GM12801 (cell line): Measurements from ENCODE around the gene ROCK2.

Source experiments
- CTCF ChIP-seq: IDR thresholded peaks from one replicate; pipeline ENCODE4 v1.5.1; 2011; ENCODE audit warnings: control low read depth; ENCODE audit not compliant: insufficient read length; ENCODE audit errors: extremely low read depth

ROCK2 gene

GRCh38 chr2:11234309-11234708 lies 110.1 kb downstream of the ROCK2 start:
- TF ChIP-seq CTCF: no peak

- TF ChIP-seq CTCF: no peak
These were observed 115.7 kb downstream of the ROCK2 start for GRCh38 chr2:11228692-11229091.

- TF ChIP-seq CTCF: no peak
These were observed 116.8 kb downstream of the ROCK2 start for GRCh38 chr2:11227595-11227994.

- TF ChIP-seq CTCF: no peak
These were observed 119.5 kb downstream of the ROCK2 start for GRCh38 chr2:11224887-11225286.

DNA sequence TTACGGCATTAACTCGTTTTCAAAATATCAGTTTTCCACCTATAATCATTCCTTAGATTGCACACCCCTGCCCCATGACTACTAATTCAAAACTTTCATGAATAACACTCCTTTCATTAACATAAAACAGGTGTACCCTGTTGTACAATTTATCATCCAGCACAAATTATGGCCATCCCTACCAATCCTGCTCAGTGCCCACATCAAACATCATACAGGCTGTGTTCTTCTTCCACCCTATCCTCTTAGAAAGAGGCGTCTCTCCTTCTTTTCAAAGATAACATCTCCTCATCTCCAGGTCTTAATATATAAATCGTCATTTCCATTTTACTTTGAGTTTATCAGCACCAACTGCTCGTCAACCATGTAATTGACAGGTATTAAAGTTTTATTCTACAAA lies 121.6 kb downstream of the ROCK2 start:
- no peak for TF ChIP-seq CTCF

- no peak for TF ChIP-seq CTCF
These were observed 124.0 kb downstream of the ROCK2 start for GRCh38 chr2:11220445-11220844.

GRCh38 chr2:11215407-11215806 lies 129.0 kb downstream of the ROCK2 start:
- TF ChIP-seq CTCF: no peak

GRCh38 chr2:11214770-11215169 lies 129.7 kb downstream of the ROCK2 start:
- no peak for TF ChIP-seq CTCF
